OCI-LY3 (cell line): ENCODE data around the gene RFX3.

Experiments
- H2AFZ ChIP-seq: fragments of 200-600, 300-600 bp; shearing (Covaris generic); 2 replicates; pipeline ENCODE4 v1.6.0; 2014; ENCODE audit warnings: antibody characterized with exemption, low read depth, low read length
- H3K27ac ChIP-seq: fragments of 200-600, 300-600 bp; sonication (generic); 2 replicates; pipeline ENCODE4 v1.5.1; 2014; ENCODE audit warnings: mild to moderate bottlenecking, low read length, moderate library complexity, mixed read lengths
- H3K27me3 ChIP-seq: fragments of 200-600, 300-600 bp; sonication (generic); 2 replicates; pipeline ENCODE4 v1.6.1; 2014; ENCODE audit warnings: low read depth, low read length, mixed read lengths
- H3K36me3 ChIP-seq: fragments of 200-600, 300-600 bp; sonication (generic); replicated peaks from 2 replicates; pipeline ENCODE3; 2014; ENCODE audit warnings: low read depth, low read length, mixed read lengths
- H3K4me1 ChIP-seq: fragments of 300-600, 200-600 bp; sonication (generic); 2 replicates; pipeline ENCODE4 v1.6.1; 2014; ENCODE audit warnings: low read length, mixed read lengths
- H3K4me2 ChIP-seq: fragments of 200-600, 300-600 bp; sonication (generic); 2 replicates; pipeline ENCODE4 v1.6.1; 2014; ENCODE audit warnings: low read length, mixed read lengths
- H3K4me3 ChIP-seq: fragments of 300-600, 200-600 bp; sonication (generic); 2 replicates; pipeline ENCODE4 v1.5.1; 2014; ENCODE audit warnings: antibody characterized with exemption, mild to moderate bottlenecking, low read length, moderate library complexity
- H3K79me2 ChIP-seq: fragments of 300-600, 200-600 bp; shearing (Covaris generic); 2 replicates; pipeline ENCODE4 v1.6.1; 2014; ENCODE audit warnings: mild to moderate bottlenecking, low read length, mixed read lengths
- H3K9ac ChIP-seq: fragments of 300-600, 200-600 bp; shearing (Covaris generic); 2 replicates; pipeline ENCODE4 v1.6.0; 2014; ENCODE audit warnings: mild to moderate bottlenecking, low read length, moderate library complexity
- H3K9me3 ChIP-seq: fragments of 200-600, 300-600 bp; shearing (Covaris generic); 2 replicates; pipeline ENCODE4 v1.6.1; 2014; ENCODE audit warnings: low read length, mixed read lengths; ENCODE audit not compliant: insufficient read depth
- H4K20me1 ChIP-seq: fragments of 200-600, 300-600 bp; sonication (generic); 2 replicates; pipeline ENCODE4 v1.6.1; 2016; ENCODE audit warnings: low read length, mixed read lengths; ENCODE audit not compliant: insufficient read depth
- CTCF ChIP-seq: fragments of 200-600, 300-600 bp; sonication (generic); IDR thresholded peaks from 2 replicates; pipeline ENCODE4 v1.5.1; 2014; ENCODE audit warnings: antibody characterized with exemption, low read length, low read depth
- EZH2phosphoT487 ChIP-seq: fragments of 200-600 bp; shearing (Covaris generic); IDR thresholded peaks from 2 replicates; pipeline ENCODE4 v1.6.1; 2018; ENCODE audit warnings: antibody characterized with exemption, mixed run types, low read depth

The RFX3 gene

GRCh38 chr9:3478549-3478953, 47.2 kb downstream of the RFX3 start:
- peaks cover 70% of the 10 kb centered on the region for H3K4me1 ChIP-seq
- peaks cover 23% of the 10 kb centered on the region for H3K36me3 ChIP-seq
- H3K4me2 ChIP-seq, result peak overlapping the region; percentile 73
- H4K20me1 ChIP-seq, result no peaks in the 10 kb centered on the region
- H3K79me2 ChIP-seq, result no peaks in the 10 kb centered on the region
- no peaks in the 10 kb centered on the region for H3K9me3 ChIP-seq
- TF ChIP-seq CTCF (no peak), EZH2phosphoT487 (no peak)
- H3K27me3 ChIP-seq, result no peaks in the 10 kb centered on the region
- no peak overlapping the region for H2AFZ ChIP-seq
- peak overlapping the region; percentile 25; the same call in 1 of the 2 replicates for H3K9ac ChIP-seq
- H3K27ac ChIP-seq, result peak overlapping the region; percentile 90
- H3K4me3 ChIP-seq, result peak overlapping the region; percentile 37

DNA sequence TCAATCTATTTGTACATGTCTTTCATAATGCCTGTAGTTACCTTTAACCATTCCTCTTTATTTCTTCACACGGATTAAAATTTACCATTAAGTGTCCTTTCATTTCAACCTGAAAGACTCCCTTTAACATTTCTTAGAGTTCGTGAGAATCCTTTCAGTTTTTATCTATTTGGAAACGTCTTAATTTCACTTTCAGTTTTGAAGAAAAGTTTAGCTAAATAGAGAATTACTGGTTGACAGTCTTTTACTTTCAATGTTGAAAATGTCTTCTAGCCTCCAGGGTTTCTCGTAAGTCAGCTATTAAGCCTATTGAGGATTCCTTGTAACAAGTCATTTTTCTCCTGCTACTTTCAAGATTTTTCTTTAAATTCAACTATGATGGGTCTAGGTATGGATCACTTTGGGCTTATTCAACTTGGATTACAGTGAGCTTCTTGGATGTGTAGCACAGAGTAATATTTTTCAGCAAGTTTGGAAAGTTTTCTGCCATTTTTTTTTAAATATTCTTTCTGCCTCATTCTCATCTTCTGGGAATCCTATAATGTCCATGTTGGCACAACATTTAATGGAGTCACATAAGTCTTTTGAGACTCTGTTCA, 48.5 kb downstream of the RFX3 start:
- Histone ChIP-seq H3K4me1 (peaks cover 81% of the 10 kb centered on the region), H2AFZ (no peak overlapping the region), H3K4me3 (peak overlapping the region; percentile 4; the same call in 1 of the 2 replicates)

DNA sequence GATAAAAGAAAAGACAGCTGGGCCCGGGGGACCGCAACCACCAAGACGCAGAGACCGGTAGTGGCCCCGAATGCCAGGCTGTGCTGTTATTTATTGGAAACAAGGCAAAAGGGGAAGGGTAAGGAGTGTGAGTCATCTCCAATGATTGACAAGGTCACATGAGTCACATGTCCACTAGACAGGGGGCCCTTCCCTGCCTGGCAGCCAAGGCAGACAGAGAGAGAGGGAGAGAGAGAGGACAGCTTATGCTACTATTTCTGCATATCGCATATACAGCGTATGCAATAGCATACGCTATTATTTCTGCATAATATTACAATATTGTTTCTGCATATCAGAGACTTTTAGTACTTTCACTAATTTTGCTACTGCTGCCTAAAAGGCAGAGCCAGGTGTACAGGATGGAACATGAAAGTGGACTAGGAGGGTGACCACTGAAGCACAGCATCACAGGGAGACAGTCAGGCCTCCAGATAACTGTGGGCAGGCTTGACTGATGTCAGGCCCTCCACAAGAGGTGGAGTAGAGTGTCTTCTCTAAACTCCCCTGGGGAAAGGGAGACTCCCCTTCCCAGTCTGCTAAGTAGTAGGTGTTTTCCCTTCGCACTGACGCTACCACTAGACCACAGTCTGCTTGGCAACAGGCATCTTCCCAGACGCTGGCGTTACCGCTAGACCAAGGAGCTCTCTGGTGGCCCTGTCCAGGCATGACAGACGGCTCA, 50.3 kb downstream of the RFX3 start:
- H4K20me1 ChIP-seq, result no peaks in the 10 kb centered on the region
- H3K27ac ChIP-seq, result peak overlapping the region; percentile 38
- H3K4me1 ChIP-seq, result peaks cover 75% of the 10 kb centered on the region
- H3K79me2 ChIP-seq, result no peaks in the 10 kb centered on the region
- no peak overlapping the region for H2AFZ ChIP-seq
- peaks cover 23% of the 10 kb centered on the region for H3K36me3 ChIP-seq
- H3K4me3 ChIP-seq, result peak overlapping the region; percentile 15; the same call in 1 of the 2 replicates
- H3K4me2 ChIP-seq, result peak overlapping the region; percentile 58
- TF ChIP-seq CTCF, result no peak
- TF ChIP-seq EZH2phosphoT487, result no peak
- no peaks in the 10 kb centered on the region for H3K9me3 ChIP-seq
- no peak overlapping the region for H3K9ac ChIP-seq
- no peaks in the 10 kb centered on the region for H3K27me3 ChIP-seq

More for the DNA sequence above, 48.5 kb downstream of the RFX3 start:
- no peaks in the 10 kb centered on the region for H3K27me3 ChIP-seq
- H3K9me3 ChIP-seq, result no peaks in the 10 kb centered on the region
- no peak overlapping the region for H3K9ac ChIP-seq
- peak overlapping the region; percentile 90 for H3K27ac ChIP-seq
- H4K20me1 ChIP-seq, result no peaks in the 10 kb centered on the region
- H3K4me2 ChIP-seq, result peak overlapping the region; percentile 73
- no peaks in the 10 kb centered on the region for H3K79me2 ChIP-seq
- TF ChIP-seq EZH2phosphoT487, result no peak
- TF ChIP-seq CTCF, result no peak
- peaks cover 23% of the 10 kb centered on the region for H3K36me3 ChIP-seq

DNA sequence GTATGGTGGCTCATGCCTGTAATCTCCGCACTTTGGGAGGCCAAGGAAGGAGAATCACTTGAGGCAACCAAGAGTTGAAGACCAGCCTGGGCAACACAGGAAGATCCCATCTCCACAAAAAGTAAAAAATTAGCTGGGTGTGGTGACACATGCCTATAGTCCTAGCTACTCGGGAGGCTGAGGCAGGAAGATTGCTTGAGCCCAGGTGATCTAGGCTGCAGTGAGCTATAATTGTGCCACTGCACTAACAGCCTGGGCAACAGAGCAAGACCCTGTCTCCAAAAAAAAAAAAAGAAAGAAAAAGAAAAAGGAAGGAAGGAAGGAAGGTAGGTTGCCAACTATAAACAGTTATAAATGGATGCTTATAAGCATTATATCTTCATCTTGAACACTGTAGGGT, 51.0 kb downstream of the RFX3 start:
- Histone ChIP-seq H3K27me3 (no peaks in the 10 kb centered on the region), H3K4me2 (peak overlapping the region; percentile 58), H4K20me1 (no peaks in the 10 kb centered on the region), H3K79me2 (no peaks in the 10 kb centered on the region), H3K4me1 (peaks cover 69% of the 10 kb centered on the region), H3K9me3 (no peaks in the 10 kb centered on the region), H3K9ac (no peak overlapping the region), H2AFZ (no peak overlapping the region), H3K36me3 (peaks cover 23% of the 10 kb centered on the region), H3K4me3 (no peak overlapping the region), H3K27ac (0 out of 2 replicates have a peak overlapping the region, but pooled peaks have one; percentile 38)
- TF ChIP-seq EZH2phosphoT487, result no peak
- TF ChIP-seq CTCF, result no peak
